Activated CD8-positive, alpha-beta memory T cell treated with anti-CD3 and anti-CD28 coated beads for 36 hours (primary cell): Measurements from ENCODE around the gene SFMBT2. TPM values are rescaled to one million over a fixed set of nuclear protein-coding genes. Genes with fewer than 3 reads are reported as not detected.

Source experiments
- CTCF ChIA-PET: fragments of 350-600 bp; sonication (Branson Sonifier 250); formaldehyde crosslinking; loops from one replicate; lab custom pipeline; 2021; ENCODE audit warnings: antibody characterized with exemption; lab: Charles Lee
- POLR2A ChIA-PET: fragments of 350-600 bp; sonication (Branson Sonifier 250); formaldehyde crosslinking; loops from one replicate; lab custom pipeline; 2021; ENCODE audit warnings: antibody characterized with exemption; lab: Charles Lee
- total RNA-seq, 2 experiments: library from RNA; stranded (reverse); gene quantifications; one replicate each; pipeline ENCODE4 v1.2.3, GENCODE V29; 2021

The SFMBT2 gene
- total RNA-seq, 2 experiments from 2014 or later: 22.6 to 23.0 TPM

- CTCF ChIA-PET: no interaction called here
- POLR2A ChIA-PET: no interaction called here
Measured at GRCh38 chr10:7111561-7111960, 299.3 kb downstream of the SFMBT2 start.

GRCh38 chr10:7111089-7111488 lies 299.7 kb downstream of the SFMBT2 start:
- CTCF ChIA-PET: no interaction called here

More at GRCh38 chr10:7111089-7111488, 299.7 kb downstream of the SFMBT2 start:
- POLR2A ChIA-PET: interaction anchor here (0.7 kb wide), 1 partner anchor 379 kb away, joined by 6 read pairs; no protein-coding TSS in a partner anchor
